A549 treated with AZD9567 at 1 μM for 4 hours (cell line): Measurements from ENCODE around the gene IFT88. TPM values are rescaled to one million over a fixed set of nuclear protein-coding genes. Genes with fewer than 3 reads are reported as not detected.

Experiments
- total RNA-seq: library from RNA; stranded (reverse); fragments of 200-300 nt; extraction: Qiagen RNA extraction; gene quantifications from 5 replicates; pipeline ENCODE4 v1.2.3, GENCODE V29; 2022; ENCODE audit not compliant: insufficient read depth

Gene IFT88, protein sequence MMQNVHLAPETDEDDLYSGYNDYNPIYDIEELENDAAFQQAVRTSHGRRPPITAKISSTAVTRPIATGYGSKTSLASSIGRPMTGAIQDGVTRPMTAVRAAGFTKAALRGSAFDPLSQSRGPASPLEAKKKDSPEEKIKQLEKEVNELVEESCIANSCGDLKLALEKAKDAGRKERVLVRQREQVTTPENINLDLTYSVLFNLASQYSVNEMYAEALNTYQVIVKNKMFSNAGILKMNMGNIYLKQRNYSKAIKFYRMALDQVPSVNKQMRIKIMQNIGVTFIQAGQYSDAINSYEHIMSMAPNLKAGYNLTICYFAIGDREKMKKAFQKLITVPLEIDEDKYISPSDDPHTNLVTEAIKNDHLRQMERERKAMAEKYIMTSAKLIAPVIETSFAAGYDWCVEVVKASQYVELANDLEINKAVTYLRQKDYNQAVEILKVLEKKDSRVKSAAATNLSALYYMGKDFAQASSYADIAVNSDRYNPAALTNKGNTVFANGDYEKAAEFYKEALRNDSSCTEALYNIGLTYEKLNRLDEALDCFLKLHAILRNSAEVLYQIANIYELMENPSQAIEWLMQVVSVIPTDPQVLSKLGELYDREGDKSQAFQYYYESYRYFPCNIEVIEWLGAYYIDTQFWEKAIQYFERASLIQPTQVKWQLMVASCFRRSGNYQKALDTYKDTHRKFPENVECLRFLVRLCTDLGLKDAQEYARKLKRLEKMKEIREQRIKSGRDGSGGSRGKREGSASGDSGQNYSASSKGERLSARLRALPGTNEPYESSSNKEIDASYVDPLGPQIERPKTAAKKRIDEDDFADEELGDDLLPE
- 8.0 to 9.9 TPM (median 9.4 TPM) in 5 replicates for total RNA-seq

DNA sequence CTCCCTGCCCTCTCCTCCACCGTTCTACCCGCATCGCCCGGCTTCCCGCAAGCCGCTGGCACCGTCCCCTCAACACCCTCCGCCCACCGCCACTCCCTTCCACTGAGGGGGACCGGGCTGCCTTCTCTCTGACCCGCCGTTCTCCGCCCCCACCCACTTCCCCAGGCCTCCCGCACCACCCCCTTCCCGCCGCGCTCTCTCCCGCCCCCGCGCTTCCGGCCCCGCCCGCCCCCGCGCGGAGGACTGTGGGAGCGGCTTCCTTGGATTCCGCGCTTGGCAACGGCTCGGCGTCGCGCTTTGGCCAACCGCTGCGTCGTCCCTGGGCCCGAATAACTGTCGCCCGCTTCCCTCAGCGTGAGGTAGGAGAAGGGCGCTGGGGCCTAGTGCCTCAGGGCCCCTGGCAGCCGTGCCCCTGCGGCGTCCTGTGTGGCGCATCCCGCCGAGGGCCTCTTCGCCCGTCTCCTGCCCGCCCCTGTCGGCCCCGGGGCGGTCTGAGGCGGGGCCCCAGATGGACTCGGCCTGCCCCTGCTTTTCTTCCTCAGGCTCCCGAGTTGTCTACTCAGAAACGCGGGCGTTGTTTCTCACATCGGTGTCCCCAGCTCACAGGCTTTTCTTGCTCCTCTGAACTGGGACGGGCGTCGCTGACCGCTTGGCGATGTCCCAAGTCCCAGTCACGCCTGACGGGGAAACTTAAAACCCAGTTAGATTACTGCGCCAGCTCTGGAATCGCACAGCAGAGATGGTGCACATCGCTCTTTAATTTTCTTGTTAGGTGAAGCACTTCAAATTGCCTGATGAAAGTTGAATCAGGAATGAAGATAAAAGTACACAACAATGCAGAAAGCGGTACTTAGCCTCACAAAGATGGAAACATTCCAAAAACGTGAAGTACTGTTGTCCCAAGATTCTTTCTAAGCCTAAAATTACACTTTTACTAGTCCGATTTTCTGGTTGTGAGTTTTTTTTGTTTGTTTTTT lies at the start of gene IFT88:
Gene IFT88, plus strand, starts transcription at position 260 of the 977 bp plus-strand sequence. CDS start 7,229 bp downstream, outside the sequence.

DNA sequence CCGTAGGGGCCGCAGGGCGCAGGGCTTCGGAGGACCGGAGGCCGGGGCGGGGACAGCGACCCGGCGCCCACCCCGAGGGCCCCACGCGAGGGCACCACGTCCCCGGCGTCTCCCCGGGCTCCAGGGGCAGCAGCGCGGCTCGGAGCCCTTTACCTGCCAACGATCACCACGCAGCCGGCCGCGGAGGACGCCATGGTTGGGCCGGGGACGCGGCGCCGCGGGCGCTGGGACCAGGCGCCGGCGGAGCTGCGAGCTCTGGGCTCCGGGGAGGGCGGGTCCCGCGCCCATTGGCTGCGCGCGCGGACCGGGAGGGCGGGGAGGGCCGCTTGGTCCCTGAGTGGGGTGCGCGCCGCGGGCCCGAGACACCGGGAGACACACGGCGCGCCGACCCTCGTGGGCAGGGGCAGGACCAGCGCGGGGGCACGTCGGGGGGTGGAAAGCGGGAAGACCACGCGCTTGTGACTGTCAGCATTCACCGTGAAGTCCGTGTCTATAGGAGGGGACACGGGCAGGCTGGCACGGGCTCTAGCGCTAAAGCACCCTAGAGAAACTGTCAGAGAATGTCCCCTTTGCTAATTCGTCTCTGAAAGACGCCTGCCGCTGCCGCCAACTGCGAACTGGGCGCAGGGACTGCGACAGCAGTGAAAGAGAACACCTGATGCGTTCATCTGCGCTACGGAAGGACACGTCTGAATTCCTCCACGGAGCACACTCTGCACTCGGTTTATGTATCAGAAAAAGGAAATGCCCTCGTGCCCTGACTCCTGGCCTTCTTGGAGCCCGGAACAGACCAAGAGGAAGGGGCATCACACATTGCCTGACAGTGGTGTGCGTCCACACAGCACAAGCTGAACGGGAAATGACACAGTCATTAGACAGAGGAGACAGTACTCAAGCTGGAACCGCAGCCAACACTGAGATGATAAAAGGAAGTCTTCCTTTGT lies 41.1 kb upstream of the IFT88 start, which contains the start of gene CRYL1:
Gene CRYL1, minus strand, starts transcription at position 257 of the 944 bp plus-strand sequence. Its CDS starts 63 bp downstream, at position 194.

DNA sequence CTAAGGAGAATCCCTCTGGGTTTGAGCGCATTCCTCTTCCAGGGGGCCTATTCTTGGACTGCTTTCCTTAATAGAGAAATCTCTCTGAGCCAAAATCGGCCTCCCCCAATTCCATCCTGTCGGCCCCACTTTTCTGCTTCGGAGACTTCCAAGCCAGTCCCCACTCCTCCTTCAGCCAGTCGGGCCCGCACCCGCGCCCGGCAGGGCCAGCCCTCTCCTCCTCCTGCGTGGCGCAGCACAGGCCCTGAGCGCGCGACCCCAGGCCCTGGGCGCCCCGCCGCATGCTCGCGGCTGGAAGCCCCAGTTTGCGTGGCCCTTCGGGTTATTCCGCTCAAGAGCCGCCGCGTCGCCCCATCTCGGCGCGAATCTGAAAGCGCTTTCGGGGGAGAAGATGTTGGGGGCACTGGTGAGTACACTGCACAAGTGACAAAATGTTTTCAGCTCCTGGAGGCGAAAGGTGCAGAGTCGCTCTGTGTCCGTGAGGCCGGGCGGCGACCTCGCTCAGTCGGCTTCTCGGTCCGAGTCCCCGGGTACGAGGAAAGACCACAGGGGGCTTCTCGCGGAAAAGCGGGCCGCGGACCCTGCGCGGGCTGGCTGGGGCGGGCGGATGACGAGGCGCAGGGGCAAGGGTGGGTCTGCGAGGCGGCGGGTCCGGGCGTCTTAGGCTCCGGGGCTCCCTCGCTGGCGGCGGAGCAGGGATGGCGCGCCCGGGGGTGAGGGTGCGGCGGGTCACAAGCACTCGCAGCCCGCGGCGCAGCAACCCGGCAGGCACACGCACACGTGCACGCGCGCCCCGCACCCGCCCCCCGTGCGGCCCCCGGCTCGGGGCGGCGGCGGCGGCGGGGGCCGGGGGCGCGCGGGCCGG lies 136.2 kb downstream of the IFT88 start, which contains the start of gene IL17D:
Gene IL17D, plus strand, starts transcription at position 785 of the 865 bp plus-strand sequence. CDS start 303 bp downstream, outside the sequence.

Other genes starting within 250 kb of the IFT88 start
- gene CRYL1, start 41.3 kb upstream of the IFT88 start, total RNA-seq, result 5.6 to 7.1 TPM (median 6.6 TPM) in 5 replicates
- 0.89 to 1.5 TPM (median 1.1 TPM) in 4 of 5 replicates, not detected in the other for gene IL17D, start 136.5 kb downstream of the IFT88 start, total RNA-seq
- gene EEF1AKMT1, start 206.8 kb downstream of the IFT88 start, total RNA-seq, result 4.0 to 8.0 TPM (median 4.8 TPM) in 5 replicates